Cardiac fibroblast (primary cell): ENCODE results near the gene MST1.
A peak's percentile ranks its signal among the peaks of the same experiment; 100 is the strongest.

Experiments
- DNase-seq, 2 donors: peaks; one replicate each; pipeline versions ENCODE4 v3.0.0 to v3.0.0-alpha.2; 2010; ENCODE audit warnings: low read depth in 2 of 2
- H3K4me3 ChIP-seq, 2 donors: replicated peaks in 1 of 2; 1 replicate in 1 of 2; 2 replicates in 1 of 2; pipeline ENCODE4 v1.5.1; 2011; ENCODE audit warnings: low read depth in 2 of 2, low read length in 2 of 2, mild to moderate bottlenecking in 2 of 2, moderate library complexity in 1 of 2
- CTCF ChIP-seq: IDR thresholded peaks from one replicate; pipeline ENCODE4 v1.5.1; 2011; ENCODE audit warnings: low read depth, mild to moderate bottlenecking, low read length, inconsistent platforms

The MST1 gene

GRCh38 chr3:49657208-49657915, 31.9 kb downstream of the MST1 start:
- no peak for TF ChIP-seq CTCF
- no peak for DNase-seq
- no peak overlapping the region for H3K4me3 ChIP-seq

GRCh38 chr3:49656541-49657112, 32.6 kb downstream of the MST1 start:
- DNase-seq: peak in 1 of 2 donors; percentile 18
- H3K4me3 ChIP-seq: no peak overlapping the region
- peak; percentile 38 for TF ChIP-seq CTCF

- no peak for TF ChIP-seq CTCF
- DNase-seq: no peak
- no peak overlapping the region for H3K4me3 ChIP-seq
Observed at GRCh38 chr3:49655731-49656285, 33.5 kb downstream of the MST1 start.

GRCh38 chr3:49654955-49655556, 34.2 kb downstream of the MST1 start:
- no peak for DNase-seq
- H3K4me3 ChIP-seq: no peak overlapping the region
- TF ChIP-seq CTCF: no peak

- no peak for DNase-seq
- TF ChIP-seq CTCF: no peak
- H3K4me3 ChIP-seq: no peak overlapping the region
Observed at GRCh38 chr3:49654176-49654825, 35.0 kb downstream of the MST1 start.

- no peak overlapping the region for H3K4me3 ChIP-seq
- no peak for TF ChIP-seq CTCF
- no peak for DNase-seq
Observed at GRCh38 chr3:49653621-49654020, 35.7 kb downstream of the MST1 start.
